ENCODE results near the gene XPNPEP2.

- no peak for TF ChIP-seq CTCF (IDR thresholded peaks at IDR 0.05)
- no peak for TF ChIP-seq POLR2A (IDR thresholded peaks at IDR 0.05)
Observed at GRCh38 chrX:129781680-129782495, 43.1 kb downstream of the XPNPEP2 start.
